ENCODE results near the gene ASIC2.

ASIC2 gene
- 0 reads per million in 4 experiments for total RNA-seq

GRCh38 chr17:33292981-33293867, at the start of gene ASIC2:
Gene ASIC2, minus strand, starts transcription at chr17:33293295.
- no peak for DNase-seq

- no peak for DNase-seq
Measured at GRCh38 chr17:33342025-33342424, 48.9 kb upstream of the ASIC2 start.

GRCh38 chr17:33338242-33338641, 45.1 kb upstream of the ASIC2 start:
- DNase-seq, result no peak

- DNase-seq, result no peak
Measured at GRCh38 chr17:33335491-33336173, 42.5 kb upstream of the ASIC2 start.

GRCh38 chr17:33334703-33335102, 41.6 kb upstream of the ASIC2 start:
- DNase-seq, result no peak

GRCh38 chr17:33330877-33331276, 37.8 kb upstream of the ASIC2 start:
- DNase-seq, result no peak

GRCh38 chr17:33328129-33328528, 35.0 kb upstream of the ASIC2 start:
- no peak for DNase-seq

- no peak for DNase-seq
Measured at GRCh38 chr17:33324736-33325135, 31.6 kb upstream of the ASIC2 start.

GRCh38 chr17:33322063-33322462, 29.0 kb upstream of the ASIC2 start:
- DNase-seq, result no peak

GRCh38 chr17:33318241-33318640, 25.1 kb upstream of the ASIC2 start:
- DNase-seq, result no peak

- DNase-seq, result no peak
Measured at GRCh38 chr17:33316746-33317145, 23.7 kb upstream of the ASIC2 start.

GRCh38 chr17:33310296-33310695, 17.2 kb upstream of the ASIC2 start:
- DNase-seq, result no peak

GRCh38 chr17:33303254-33303653, 10.2 kb upstream of the ASIC2 start:
- DNase-seq, result no peak

GRCh38 chr17:33302394-33302793, 9.3 kb upstream of the ASIC2 start:
- no peak for DNase-seq

GRCh38 chr17:33300241-33300640, 7.1 kb upstream of the ASIC2 start:
- no peak for DNase-seq

- no peak for DNase-seq
Measured at GRCh38 chr17:33299115-33299514, 6.0 kb upstream of the ASIC2 start.

GRCh38 chr17:33297643-33298042, 4.5 kb upstream of the ASIC2 start:
- no peak for DNase-seq

- no peak for DNase-seq
Measured at GRCh38 chr17:33294994-33295393, 1.9 kb upstream of the ASIC2 start.

- no peak for DNase-seq
Measured at GRCh38 chr17:33292201-33292980, 704 bp downstream of the ASIC2 start.

GRCh38 chr17:33291248-33292200, 1.6 kb downstream of the ASIC2 start:
- DNase-seq, result no peak

- DNase-seq, result no peak
Measured at GRCh38 chr17:33290253-33290652, 2.8 kb downstream of the ASIC2 start.

GRCh38 chr17:33288954-33289353, 4.1 kb downstream of the ASIC2 start:
- no peak for DNase-seq
